Measurements from ENCODE around the gene F13A1.

- no peak for TF ChIP-seq SNAI2 (CRISPR knock-in tag; IDR thresholded peaks at IDR 0.05)
- no peak for TF ChIP-seq POU6F1 (CRISPR knock-in tag; IDR thresholded peaks at IDR 0.05; ENCODE audit: borderline replicate concordance, low read depth)
- TF ChIP-seq, protein P1, sequence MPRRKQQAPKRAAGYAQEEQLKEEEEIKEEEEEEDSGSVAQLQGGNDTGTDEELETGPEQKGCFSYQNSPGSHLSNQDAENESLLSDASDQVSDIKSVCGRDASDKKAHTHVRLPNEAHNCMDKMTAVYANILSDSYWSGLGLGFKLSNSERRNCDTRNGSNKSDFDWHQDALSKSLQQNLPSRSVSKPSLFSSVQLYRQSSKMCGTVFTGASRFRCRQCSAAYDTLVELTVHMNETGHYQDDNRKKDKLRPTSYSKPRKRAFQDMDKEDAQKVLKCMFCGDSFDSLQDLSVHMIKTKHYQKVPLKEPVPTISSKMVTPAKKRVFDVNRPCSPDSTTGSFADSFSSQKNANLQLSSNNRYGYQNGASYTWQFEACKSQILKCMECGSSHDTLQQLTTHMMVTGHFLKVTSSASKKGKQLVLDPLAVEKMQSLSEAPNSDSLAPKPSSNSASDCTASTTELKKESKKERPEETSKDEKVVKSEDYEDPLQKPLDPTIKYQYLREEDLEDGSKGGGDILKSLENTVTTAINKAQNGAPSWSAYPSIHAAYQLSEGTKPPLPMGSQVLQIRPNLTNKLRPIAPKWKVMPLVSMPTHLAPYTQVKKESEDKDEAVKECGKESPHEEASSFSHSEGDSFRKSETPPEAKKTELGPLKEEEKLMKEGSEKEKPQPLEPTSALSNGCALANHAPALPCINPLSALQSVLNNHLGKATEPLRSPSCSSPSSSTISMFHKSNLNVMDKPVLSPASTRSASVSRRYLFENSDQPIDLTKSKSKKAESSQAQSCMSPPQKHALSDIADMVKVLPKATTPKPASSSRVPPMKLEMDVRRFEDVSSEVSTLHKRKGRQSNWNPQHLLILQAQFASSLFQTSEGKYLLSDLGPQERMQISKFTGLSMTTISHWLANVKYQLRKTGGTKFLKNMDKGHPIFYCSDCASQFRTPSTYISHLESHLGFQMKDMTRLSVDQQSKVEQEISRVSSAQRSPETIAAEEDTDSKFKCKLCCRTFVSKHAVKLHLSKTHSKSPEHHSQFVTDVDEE (CRISPR knock-in tag; IDR thresholded peaks at IDR 0.05) = no peak
- no peak for TF ChIP-seq ISL1 (CRISPR knock-in tag; IDR thresholded peaks at IDR 0.05)
- TF ChIP-seq RARB (CRISPR knock-in tag; IDR thresholded peaks at IDR 0.05) = no peak
- TF ChIP-seq, protein P2, sequence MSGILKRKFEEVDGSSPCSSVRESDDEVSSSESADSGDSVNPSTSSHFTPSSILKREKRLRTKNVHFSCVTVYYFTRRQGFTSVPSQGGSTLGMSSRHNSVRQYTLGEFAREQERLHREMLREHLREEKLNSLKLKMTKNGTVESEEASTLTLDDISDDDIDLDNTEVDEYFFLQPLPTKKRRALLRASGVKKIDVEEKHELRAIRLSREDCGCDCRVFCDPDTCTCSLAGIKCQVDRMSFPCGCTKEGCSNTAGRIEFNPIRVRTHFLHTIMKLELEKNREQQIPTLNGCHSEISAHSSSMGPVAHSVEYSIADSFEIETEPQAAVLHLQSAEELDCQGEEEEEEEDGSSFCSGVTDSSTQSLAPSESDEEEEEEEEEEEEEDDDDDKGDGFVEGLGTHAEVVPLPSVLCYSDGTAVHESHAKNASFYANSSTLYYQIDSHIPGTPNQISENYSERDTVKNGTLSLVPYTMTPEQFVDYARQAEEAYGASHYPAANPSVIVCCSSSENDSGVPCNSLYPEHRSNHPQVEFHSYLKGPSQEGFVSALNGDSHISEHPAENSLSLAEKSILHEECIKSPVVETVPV (CRISPR knock-in tag; IDR thresholded peaks at IDR 0.05) = no peak
- no peak for TF ChIP-seq ZFP3 (CRISPR knock-in tag; IDR thresholded peaks at IDR 0.05)
- TF ChIP-seq, protein P3, sequence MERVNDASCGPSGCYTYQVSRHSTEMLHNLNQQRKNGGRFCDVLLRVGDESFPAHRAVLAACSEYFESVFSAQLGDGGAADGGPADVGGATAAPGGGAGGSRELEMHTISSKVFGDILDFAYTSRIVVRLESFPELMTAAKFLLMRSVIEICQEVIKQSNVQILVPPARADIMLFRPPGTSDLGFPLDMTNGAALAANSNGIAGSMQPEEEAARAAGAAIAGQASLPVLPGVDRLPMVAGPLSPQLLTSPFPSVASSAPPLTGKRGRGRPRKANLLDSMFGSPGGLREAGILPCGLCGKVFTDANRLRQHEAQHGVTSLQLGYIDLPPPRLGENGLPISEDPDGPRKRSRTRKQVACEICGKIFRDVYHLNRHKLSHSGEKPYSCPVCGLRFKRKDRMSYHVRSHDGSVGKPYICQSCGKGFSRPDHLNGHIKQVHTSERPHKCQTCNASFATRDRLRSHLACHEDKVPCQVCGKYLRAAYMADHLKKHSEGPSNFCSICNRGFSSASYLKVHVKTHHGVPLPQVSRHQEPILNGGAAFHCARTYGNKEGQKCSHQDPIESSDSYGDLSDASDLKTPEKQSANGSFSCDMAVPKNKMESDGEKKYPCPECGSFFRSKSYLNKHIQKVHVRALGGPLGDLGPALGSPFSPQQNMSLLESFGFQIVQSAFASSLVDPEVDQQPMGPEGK (CRISPR knock-in tag; IDR thresholded peaks at IDR 0.05; ENCODE audit: borderline replicate concordance) = no peak
- TF ChIP-seq, protein P4, sequence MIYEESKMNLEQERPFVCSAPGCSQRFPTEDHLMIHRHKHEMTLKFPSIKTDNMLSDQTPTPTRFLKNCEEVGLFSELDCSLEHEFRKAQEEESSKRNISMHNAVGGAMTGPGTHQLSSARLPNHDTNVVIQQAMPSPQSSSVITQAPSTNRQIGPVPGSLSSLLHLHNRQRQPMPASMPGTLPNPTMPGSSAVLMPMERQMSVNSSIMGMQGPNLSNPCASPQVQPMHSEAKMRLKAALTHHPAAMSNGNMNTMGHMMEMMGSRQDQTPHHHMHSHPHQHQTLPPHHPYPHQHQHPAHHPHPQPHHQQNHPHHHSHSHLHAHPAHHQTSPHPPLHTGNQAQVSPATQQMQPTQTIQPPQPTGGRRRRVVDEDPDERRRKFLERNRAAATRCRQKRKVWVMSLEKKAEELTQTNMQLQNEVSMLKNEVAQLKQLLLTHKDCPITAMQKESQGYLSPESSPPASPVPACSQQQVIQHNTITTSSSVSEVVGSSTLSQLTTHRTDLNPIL (CRISPR knock-in tag; IDR thresholded peaks at IDR 0.05; ENCODE audit: low read depth) = no peak
- TF ChIP-seq GLIS3 (CRISPR knock-in tag; IDR thresholded peaks at IDR 0.05) = no peak
- no peak for TF ChIP-seq ZNF565 (CRISPR knock-in tag; conservative IDR thresholded peaks at IDR 0.05; ENCODE audit: low read depth)
- no peak for TF ChIP-seq PPARA (CRISPR knock-in tag; IDR thresholded peaks at IDR 0.05; ENCODE audit: borderline replicate concordance)
- TF ChIP-seq ZNF8 (CRISPR knock-in tag; IDR thresholded peaks at IDR 0.05) = no peak
These were observed 123.7 kb downstream of the F13A1 start for GRCh38 chr6:6196762-6197161.

Data from SK-N-SH treated with all-trans-retinoic acid at 6 μM for 48 hours (cell line).